ENCODE results near the gene FAM180B. TPM values are rescaled to one million over a fixed set of nuclear protein-coding genes. Genes with fewer than 3 reads are reported as not detected.

FAM180B gene
- total and polyA plus RNA-seq, 2 experiments from 2014 or later: not detected

DNA sequence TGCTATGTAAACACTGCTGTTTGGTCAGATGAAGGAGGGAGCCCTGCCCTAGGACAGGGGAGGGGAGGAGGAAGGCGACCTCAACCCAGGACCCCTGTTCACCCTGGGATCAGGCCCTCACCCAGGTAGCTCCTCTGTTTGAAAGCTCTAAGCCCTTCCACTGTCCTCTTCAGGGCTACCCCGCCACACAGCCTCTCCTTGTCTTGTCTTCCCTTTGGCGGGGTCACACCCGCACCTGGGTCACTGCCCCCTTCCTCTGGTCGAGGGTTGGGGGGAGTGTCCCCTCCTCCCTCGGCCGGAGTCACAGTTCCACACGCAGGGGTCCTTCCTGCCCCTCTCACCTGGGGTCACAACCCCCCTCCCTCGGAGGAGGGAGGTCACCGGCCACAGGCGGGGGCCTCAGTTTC, 21.5 kb upstream of the FAM180B start (continued):
- TF ChIP-seq, protein P1, sequence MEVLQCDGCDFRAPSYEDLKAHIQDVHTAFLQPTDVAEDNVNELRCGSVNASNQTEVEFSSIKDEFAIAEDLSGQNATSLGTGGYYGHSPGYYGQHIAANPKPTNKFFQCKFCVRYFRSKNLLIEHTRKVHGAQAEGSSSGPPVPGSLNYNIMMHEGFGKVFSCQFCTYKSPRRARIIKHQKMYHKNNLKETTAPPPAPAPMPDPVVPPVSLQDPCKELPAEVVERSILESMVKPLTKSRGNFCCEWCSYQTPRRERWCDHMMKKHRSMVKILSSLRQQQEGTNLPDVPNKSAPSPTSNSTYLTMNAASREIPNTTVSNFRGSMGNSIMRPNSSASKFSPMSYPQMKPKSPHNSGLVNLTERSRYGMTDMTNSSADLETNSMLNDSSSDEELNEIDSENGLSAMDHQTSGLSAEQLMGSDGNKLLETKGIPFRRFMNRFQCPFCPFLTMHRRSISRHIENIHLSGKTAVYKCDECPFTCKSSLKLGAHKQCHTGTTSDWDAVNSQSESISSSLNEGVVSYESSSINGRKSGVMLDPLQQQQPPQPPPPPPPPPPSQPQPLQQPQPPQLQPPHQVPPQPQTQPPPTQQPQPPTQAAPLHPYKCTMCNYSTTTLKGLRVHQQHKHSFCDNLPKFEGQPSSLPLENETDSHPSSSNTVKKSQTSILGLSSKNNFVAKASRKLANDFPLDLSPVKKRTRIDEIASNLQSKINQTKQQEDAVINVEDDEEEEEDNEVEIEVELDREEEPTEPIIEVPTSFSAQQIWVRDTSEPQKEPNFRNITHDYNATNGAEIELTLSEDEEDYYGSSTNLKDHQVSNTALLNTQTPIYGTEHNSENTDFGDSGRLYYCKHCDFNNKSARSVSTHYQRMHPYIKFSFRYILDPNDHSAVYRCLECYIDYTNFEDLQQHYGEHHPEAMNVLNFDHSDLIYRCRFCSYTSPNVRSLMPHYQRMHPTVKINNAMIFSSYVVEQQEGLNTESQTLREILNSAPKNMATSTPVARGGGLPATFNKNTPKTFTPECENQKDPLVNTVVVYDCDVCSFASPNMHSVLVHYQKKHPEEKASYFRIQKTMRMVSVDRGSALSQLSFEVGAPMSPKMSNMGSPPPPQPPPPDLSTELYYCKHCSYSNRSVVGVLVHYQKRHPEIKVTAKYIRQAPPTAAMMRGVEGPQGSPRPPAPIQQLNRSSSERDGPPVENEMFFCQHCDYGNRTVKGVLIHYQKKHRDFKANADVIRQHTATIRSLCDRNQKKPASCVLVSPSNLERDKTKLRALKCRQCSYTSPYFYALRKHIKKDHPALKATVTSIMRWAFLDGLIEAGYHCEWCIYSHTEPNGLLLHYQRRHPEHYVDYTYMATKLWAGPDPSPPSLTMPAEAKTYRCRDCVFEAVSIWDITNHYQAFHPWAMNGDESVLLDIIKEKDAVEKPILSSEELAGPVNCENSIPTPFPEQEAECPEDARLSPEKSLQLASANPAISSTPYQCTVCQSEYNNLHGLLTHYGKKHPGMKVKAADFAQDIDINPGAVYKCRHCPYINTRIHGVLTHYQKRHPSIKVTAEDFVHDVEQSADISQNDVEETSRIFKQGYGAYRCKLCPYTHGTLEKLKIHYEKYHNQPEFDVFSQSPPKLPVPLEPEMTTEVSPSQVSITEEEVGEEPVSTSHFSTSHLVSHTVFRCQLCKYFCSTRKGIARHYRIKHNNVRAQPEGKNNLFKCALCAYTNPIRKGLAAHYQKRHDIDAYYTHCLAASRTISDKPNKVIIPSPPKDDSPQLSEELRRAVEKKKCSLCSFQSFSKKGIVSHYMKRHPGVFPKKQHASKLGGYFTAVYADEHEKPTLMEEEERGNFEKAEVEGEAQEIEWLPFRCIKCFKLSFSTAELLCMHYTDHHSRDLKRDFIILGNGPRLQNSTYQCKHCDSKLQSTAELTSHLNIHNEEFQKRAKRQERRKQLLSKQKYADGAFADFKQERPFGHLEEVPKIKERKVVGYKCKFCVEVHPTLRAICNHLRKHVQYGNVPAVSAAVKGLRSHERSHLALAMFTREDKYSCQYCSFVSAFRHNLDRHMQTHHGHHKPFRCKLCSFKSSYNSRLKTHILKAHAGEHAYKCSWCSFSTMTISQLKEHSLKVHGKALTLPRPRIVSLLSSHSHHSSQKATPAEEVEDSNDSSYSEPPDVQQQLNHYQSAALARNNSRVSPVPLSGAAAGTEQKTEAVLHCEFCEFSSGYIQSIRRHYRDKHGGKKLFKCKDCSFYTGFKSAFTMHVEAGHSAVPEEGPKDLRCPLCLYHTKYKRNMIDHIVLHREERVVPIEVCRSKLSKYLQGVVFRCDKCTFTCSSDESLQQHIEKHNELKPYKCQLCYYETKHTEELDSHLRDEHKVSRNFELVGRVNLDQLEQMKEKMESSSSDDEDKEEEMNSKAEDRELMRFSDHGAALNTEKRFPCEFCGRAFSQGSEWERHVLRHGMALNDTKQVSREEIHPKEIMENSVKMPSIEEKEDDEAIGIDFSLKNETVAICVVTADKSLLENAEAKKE (CRISPR knock-in tag; IDR thresholded peaks at IDR 0.05): no peak
- TF ChIP-seq CREB1 (CRISPR knock-in tag; IDR thresholded peaks at IDR 0.05; ENCODE audit: low read depth): no peak
- no peak for TF ChIP-seq EZH2phosphoT487 (IDR thresholded peaks at IDR 0.05; ENCODE audit: unreplicated experiment)
- TF ChIP-seq ZNF114 (CRISPR knock-in tag; IDR thresholded peaks at IDR 0.05): no peak
- TF ChIP-seq POLR2AphosphoS5 (IDR thresholded peaks at IDR 0.05; ENCODE audit: low read depth): no peak
- TF ChIP-seq, protein P2, sequence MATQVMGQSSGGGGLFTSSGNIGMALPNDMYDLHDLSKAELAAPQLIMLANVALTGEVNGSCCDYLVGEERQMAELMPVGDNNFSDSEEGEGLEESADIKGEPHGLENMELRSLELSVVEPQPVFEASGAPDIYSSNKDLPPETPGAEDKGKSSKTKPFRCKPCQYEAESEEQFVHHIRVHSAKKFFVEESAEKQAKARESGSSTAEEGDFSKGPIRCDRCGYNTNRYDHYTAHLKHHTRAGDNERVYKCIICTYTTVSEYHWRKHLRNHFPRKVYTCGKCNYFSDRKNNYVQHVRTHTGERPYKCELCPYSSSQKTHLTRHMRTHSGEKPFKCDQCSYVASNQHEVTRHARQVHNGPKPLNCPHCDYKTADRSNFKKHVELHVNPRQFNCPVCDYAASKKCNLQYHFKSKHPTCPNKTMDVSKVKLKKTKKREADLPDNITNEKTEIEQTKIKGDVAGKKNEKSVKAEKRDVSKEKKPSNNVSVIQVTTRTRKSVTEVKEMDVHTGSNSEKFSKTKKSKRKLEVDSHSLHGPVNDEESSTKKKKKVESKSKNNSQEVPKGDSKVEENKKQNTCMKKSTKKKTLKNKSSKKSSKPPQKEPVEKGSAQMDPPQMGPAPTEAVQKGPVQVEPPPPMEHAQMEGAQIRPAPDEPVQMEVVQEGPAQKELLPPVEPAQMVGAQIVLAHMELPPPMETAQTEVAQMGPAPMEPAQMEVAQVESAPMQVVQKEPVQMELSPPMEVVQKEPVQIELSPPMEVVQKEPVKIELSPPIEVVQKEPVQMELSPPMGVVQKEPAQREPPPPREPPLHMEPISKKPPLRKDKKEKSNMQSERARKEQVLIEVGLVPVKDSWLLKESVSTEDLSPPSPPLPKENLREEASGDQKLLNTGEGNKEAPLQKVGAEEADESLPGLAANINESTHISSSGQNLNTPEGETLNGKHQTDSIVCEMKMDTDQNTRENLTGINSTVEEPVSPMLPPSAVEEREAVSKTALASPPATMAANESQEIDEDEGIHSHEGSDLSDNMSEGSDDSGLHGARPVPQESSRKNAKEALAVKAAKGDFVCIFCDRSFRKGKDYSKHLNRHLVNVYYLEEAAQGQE (IDR thresholded peaks at IDR 0.05; ENCODE audit: unreplicated experiment): no peak
- TF ChIP-seq, protein P3, sequence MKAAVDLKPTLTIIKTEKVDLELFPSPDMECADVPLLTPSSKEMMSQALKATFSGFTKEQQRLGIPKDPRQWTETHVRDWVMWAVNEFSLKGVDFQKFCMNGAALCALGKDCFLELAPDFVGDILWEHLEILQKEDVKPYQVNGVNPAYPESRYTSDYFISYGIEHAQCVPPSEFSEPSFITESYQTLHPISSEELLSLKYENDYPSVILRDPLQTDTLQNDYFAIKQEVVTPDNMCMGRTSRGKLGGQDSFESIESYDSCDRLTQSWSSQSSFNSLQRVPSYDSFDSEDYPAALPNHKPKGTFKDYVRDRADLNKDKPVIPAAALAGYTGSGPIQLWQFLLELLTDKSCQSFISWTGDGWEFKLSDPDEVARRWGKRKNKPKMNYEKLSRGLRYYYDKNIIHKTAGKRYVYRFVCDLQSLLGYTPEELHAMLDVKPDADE (IDR thresholded peaks at IDR 0.05): no peak
- TF ChIP-seq STAT1 (IDR thresholded peaks at IDR 0.05; ENCODE audit: unreplicated experiment): no peak
- TF ChIP-seq ZNF331 (CRISPR knock-in tag; IDR thresholded peaks at IDR 0.05; ENCODE audit: low read depth): no peak
